Left lung (tissue), 10 donors: ENCODE data around the gene SLC12A8. TPM values are rescaled to one million over a fixed set of nuclear protein-coding genes. Genes with fewer than 3 reads are reported as not detected.

Experiments used
- ATAC-seq: fragments of 200-7000 bp; cut with Tn5 transposase; one replicate; pipeline ENCODE4 v1.9.1; 2020; ENCODE audit warnings: moderate library complexity
- DNase-seq, 4 donors: peaks; one replicate each; pipeline ENCODE4 v3.0.0-alpha.2; 2013 to 2020
- H3K27ac ChIP-seq, 2 donors: fragments of 200-600 bp; sonication (generic) in 1 of 2; one replicate each; pipeline versions ENCODE4 v1.5.0 to v1.8.0; 2020 to 2021
- H3K27me3 ChIP-seq, 2 donors: fragments of 200-600 bp; sonication (generic) in 1 of 2; one replicate each; pipeline versions ENCODE4 v1.5.0 to v1.8.0; 2020 to 2021
- H3K36me3 ChIP-seq, 2 donors: fragments of 200-600 bp; sonication (generic) in 1 of 2; one replicate each; pipeline versions ENCODE4 v1.5.0 to v1.8.0; 2020 to 2021
- H3K4me1 ChIP-seq, 2 donors: fragments of 200-600 bp; one replicate each; pipeline ENCODE4 v1.8.0; 2021
- H3K4me3 ChIP-seq, 2 donors: fragments of 200-600 bp; sonication (generic) in 1 of 2; one replicate each; pipeline versions ENCODE4 v1.5.0 to v1.8.0; 2020 to 2021; ENCODE audit warnings: mild to moderate bottlenecking in 1 of 2
- H3K9me3 ChIP-seq, 2 donors: fragments of 200-600 bp; sonication (generic) in 1 of 2; one replicate each; pipeline versions ENCODE4 v1.5.0 to v1.8.0; 2020 to 2021
- intact Hi-C, 2 donors: fragments of 100-400 bp; cut with DNase I; formaldehyde crosslinking; loops; one replicate each; pipeline versions ENCODE4 v1.11.2 to v1.14.2; 2022
- microRNA-seq, 2 donors: library from miRNA; unstranded; fragments of <30 nt; microRNA quantifications; one replicate each; pipeline ENCODE4, GENCODE V29; 2019
- polyA plus RNA-seq, 6 donors: library from polyadenylated mRNA; unstranded; fragments of 120-200 nt; gene quantifications; one replicate each; pipeline ENCODE4 v1.2.1, GENCODE V29; 2013; ENCODE audit not compliant: insufficient read length in 6 of 6
- total RNA-seq, 2 donors: library from RNA; stranded (reverse); fragmentation: NEBNext Ultra II Directional; extraction: Animal tissue kit (Norgen Biotek cat#: 25700); gene quantifications; one replicate each; pipeline ENCODE4 v1.2.1, GENCODE V29; 2021
- TF ChIP-seq, protein P1 (sequence below), 2 donors: fragments of 200-600 bp; sonication (generic) in 1 of 2; IDR thresholded peaks; one replicate each; pipeline versions ENCODE4 v1.5.0 to v1.8.0; 2021; ENCODE audit warnings: antibody characterized with exemption in 2 of 2
- donor health status: DM: no; HTN: yes; CAD: no.
- donor health status: DM: no; HTN: no; CAD: no.

SLC12A8 gene
- total and polyA plus RNA-seq, 8 donors, result 1.1 to 17.1 (median 1.6) TPM

DNA sequence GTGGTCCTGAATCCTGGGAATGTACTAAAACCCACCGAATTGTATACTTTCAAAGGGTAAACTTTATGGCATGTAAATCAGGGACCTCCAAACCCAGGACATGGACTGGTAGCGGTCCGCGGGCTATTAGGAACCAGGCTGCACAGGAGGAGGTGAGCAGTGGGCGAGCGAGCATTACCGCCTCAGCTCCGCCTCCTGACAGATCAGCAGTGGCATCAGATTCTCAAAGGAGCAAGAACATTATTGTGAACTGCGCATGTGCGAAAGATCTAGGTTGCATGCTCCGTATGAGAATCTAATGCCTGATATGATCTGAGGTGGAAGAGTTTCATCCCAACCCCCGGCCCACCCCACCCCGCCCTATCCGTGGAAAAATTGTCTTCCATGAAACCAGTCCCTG is 178.9 kb downstream of the SLC12A8 start:
- TF ChIP-seq, protein P1, sequence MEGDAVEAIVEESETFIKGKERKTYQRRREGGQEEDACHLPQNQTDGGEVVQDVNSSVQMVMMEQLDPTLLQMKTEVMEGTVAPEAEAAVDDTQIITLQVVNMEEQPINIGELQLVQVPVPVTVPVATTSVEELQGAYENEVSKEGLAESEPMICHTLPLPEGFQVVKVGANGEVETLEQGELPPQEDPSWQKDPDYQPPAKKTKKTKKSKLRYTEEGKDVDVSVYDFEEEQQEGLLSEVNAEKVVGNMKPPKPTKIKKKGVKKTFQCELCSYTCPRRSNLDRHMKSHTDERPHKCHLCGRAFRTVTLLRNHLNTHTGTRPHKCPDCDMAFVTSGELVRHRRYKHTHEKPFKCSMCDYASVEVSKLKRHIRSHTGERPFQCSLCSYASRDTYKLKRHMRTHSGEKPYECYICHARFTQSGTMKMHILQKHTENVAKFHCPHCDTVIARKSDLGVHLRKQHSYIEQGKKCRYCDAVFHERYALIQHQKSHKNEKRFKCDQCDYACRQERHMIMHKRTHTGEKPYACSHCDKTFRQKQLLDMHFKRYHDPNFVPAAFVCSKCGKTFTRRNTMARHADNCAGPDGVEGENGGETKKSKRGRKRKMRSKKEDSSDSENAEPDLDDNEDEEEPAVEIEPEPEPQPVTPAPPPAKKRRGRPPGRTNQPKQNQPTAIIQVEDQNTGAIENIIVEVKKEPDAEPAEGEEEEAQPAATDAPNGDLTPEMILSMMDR (IDR thresholded peaks at IDR 0.05), result no peak
- intact Hi-C loops, result no loop called here
- Histone ChIP-seq H3K36me3 (no peaks in the 10 kb centered on the region), H3K4me1 (peaks cover 0 to 24% of the 10 kb centered on the region in 2 donors), H3K9me3 (peaks cover 0 to 6% of the 10 kb centered on the region in 2 donors), H3K27ac (no peak overlapping the region), H3K27me3 (no peaks in the 10 kb centered on the region), H3K4me3 (no peak overlapping the region)
- no peak for DNase-seq
- ATAC-seq, result no peak

DNA sequence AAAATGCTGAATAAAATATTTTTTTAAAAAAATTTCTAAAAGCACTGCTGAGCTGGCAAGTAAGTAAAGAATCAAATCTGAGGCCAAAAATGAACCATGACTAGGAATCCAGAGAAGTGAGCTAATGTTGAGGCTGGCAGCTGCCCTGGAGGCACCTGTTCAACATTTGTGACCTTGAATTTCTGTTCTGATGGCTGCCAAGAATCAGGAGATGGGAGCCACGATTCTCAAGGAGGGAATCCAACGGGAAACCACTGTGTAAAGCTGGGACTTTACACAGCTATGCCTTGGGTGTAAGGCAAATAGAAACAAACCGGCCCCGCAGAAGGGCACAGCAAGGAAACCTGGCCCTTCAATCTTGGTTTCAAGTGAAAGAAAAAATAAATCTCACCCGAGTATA is 179.4 kb downstream of the SLC12A8 start:
- TF ChIP-seq, protein P1 (IDR thresholded peaks at IDR 0.05), result no peak
- no peak overlapping the region for H3K4me3 ChIP-seq
- ATAC-seq (no peak), DNase-seq (no peak)
- intact Hi-C loops, result no loop called here
- peaks cover 0 to 6% of the 10 kb centered on the region in 2 donors for H3K9me3 ChIP-seq
- peak overlapping the region in 1 of 2 donors; percentile 37 for H3K27ac ChIP-seq
- H3K36me3 ChIP-seq, result peaks cover 0 to 3% of the 10 kb centered on the region in 2 donors
- H3K4me1 ChIP-seq, result peaks cover 0 to 20% of the 10 kb centered on the region in 2 donors
- H3K27me3 ChIP-seq, result no peaks in the 10 kb centered on the region

DNA sequence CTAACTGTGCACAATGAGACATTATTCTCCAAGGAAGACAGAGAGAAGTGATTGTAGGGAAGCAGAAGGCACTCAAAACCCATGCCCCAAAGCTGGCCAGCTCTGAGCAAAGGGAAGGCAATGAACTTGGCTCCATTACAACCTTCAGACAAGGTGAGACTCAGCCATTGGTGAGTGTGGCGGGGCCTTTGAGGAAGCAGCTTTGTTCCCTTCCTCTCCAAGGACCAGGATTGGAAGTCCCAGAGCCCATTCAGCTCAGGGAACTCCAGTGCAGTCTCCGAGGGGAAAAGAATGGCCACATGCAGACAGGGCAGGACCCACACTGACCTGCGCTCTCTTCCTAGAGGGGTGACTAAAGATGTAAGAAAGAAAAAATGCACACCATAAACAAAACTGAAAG is 179.9 kb downstream of the SLC12A8 start:
- Histone ChIP-seq H3K4me1 (peaks cover 0 to 18% of the 10 kb centered on the region in 2 donors), H3K27me3 (no peaks in the 10 kb centered on the region), H3K4me3 (no peak overlapping the region), H3K27ac (peak overlapping the region in 1 of 2 donors; percentile 37), H3K9me3 (peaks cover 0 to 6% of the 10 kb centered on the region in 2 donors), H3K36me3 (peaks cover 0 to 8% of the 10 kb centered on the region in 2 donors)
- TF ChIP-seq, protein P1 (IDR thresholded peaks at IDR 0.05), result no peak
- intact Hi-C loops, result no loop called here
- DNase-seq (no peak), ATAC-seq (no peak)

Small RNA genes lying within 50 kb of the gene (microRNA-seq; reads per million reads assigned to microRNA genes)
- 0 to 0.14 reads per million in 2 donors for gene MIR5092

Other genes with a start within 250 kb of the SLC12A8 start
- gene HEG1, start 156.8 kb downstream of the SLC12A8 start, total RNA-seq, result 100 to 1,000 TPM; 107 to 132 TPM
- 10 to 100 TPM; 43.8 to 66.2 (median 51.0) TPM for gene HEG1, start 156.8 kb downstream of the SLC12A8 start, polyA plus RNA-seq
- gene ZNF148, start 162.6 kb upstream of the SLC12A8 start, total RNA-seq, result 10 to 100 TPM; 44.3 to 44.9 TPM
- gene ZNF148, start 162.6 kb upstream of the SLC12A8 start, polyA plus RNA-seq, result 10 to 100 TPM; 35.2 to 43.1 (median 38.3) TPM